ENCODE measurements around the gene NT5C3A. TPM values are rescaled to one million over a fixed set of nuclear protein-coding genes. Genes with fewer than 3 reads are reported as not detected.

Gene NT5C3A
- total and polyA plus RNA-seq, 9 of the 15 experiments (the other 6 are each of a cell fraction or from before 2014, with no cell fraction given) = 18.6 to 60.1 (median 40.0) TPM

GRCh38 chr7:33079096-33079495, 16.5 kb upstream of the NT5C3A start:
- no peak overlapping the region for H3K4me2 ChIP-seq (ENCODE audit: insufficient read depth, low read length)
- ChIA-PET POLR2A (no interaction called here), CTCF (ENCODE audit: low intra/inter-chr PET ratio) (no interaction called here)
- H2AFZ ChIP-seq (ENCODE audit: low read depth, low read length) = no peak overlapping the region
- no TSS peak for BruUV-seq (replicated peaks)
- intact Hi-C loops (cut with micrococcal nuclease) (no loop called here), in situ Hi-C loops (cut with MboI) (no loop called here)
- H3K9ac ChIP-seq (ENCODE audit: insufficient read depth in 1 of 2, low read depth in 2 of 2, low read length in 2 of 2) = no peak overlapping the region
- no peaks in the 10 kb centered on the region for H3K9me1 ChIP-seq (ENCODE audit: control insufficient read depth, insufficient read depth, low read length)
- H3K27ac ChIP-seq (ENCODE audit: extremely low read depth, low read depth, low read length) = no peak overlapping the region
- no peak overlapping the region for H3K4me3 ChIP-seq
- no peaks in the 10 kb centered on the region for H3K36me3 ChIP-seq (ENCODE audit: control insufficient read depth, insufficient read depth, low read length)
- no peaks in the 10 kb centered on the region for H3K4me1 ChIP-seq (replicated peaks in 1 of 2; ENCODE audit: control insufficient read depth in 2 of 2, insufficient read depth in 2 of 2, low read length in 2 of 2)
- WGBS (ENCODE audit: insufficient coverage, low coverage, missing lambda C conversion rate) = 30% methylated on average over 2 of the region's 2 CpGs
- TF ChIP-seq ZKSCAN8 (CRISPR knock-in tag; IDR thresholded peaks at IDR 0.05) = no peak
- TF ChIP-seq KDM1A (IDR thresholded peaks at IDR 0.05) = no peak
- no peak for TF ChIP-seq EZH2 (IDR thresholded peaks at IDR 0.05; ENCODE audit: borderline replicate concordance, low read depth, low read length)
- no peak for TF ChIP-seq MTA3 (IDR thresholded peaks at IDR 0.05; ENCODE audit: borderline replicate concordance)
- no peak for TF ChIP-seq XRCC4 (IDR thresholded peaks at IDR 0.05; ENCODE audit: extremely low read depth, insufficient read depth, insufficient read length)
- no peak for TF ChIP-seq ZNF717 (CRISPR knock-in tag; IDR thresholded peaks at IDR 0.05)
- TF ChIP-seq BCLAF1 (IDR thresholded peaks at IDR 0.05; ENCODE audit: borderline replicate concordance in 1 of 2, control insufficient read depth in 1 of 2, low read depth in 2 of 2, low read length in 1 of 2) = no peak
- no peak for TF ChIP-seq TAL1 (IDR thresholded peaks at IDR 0.05)
- TF ChIP-seq HNRNPLL (IDR thresholded peaks at IDR 0.05; ENCODE audit: low read depth, low read length, poor library complexity, severe bottlenecking) = no peak
- TF ChIP-seq SAFB2 (IDR thresholded peaks at IDR 0.05; ENCODE audit: borderline replicate concordance, low read depth, low read length, severe bottlenecking) = no peak
- TF ChIP-seq AFF4 (CRISPR knock-in tag; IDR thresholded peaks at IDR 0.05) = no peak
- TF ChIP-seq BRD4 (IDR thresholded peaks at IDR 0.05) = no peak
- no peak for TF ChIP-seq TFAM (CRISPR knock-in tag; conservative IDR thresholded peaks at IDR 0.05)
- no peak for TF ChIP-seq ZNF253 (CRISPR knock-in tag; conservative IDR thresholded peaks at IDR 0.05)
- no peak for TF ChIP-seq IRF9 (tag; IDR thresholded peaks at IDR 0.05)
- H4K20me1 ChIP-seq (replicated peaks; ENCODE audit: control insufficient read depth, insufficient read depth, low read length) = no peaks in the 10 kb centered on the region
- FAIRE-seq = no peak
- no peaks in the 10 kb centered on the region for H3K9me3 ChIP-seq (replicated peaks; ENCODE audit: control insufficient read depth, insufficient read depth, low read depth, low read length)
- H3K79me2 ChIP-seq (ENCODE audit: control insufficient read depth, insufficient read depth, low read length) = no peaks in the 10 kb centered on the region
- no peaks in the 10 kb centered on the region; a peak in 1 of 5 replicates for H3K27me3 ChIP-seq (ENCODE audit: control insufficient read depth in 2 of 2, insufficient read depth in 2 of 2, low read length in 2 of 2)
- no peak for DNase-seq (ENCODE audit: extremely low read depth in 1 of 4, low spot score in 3 of 4)
- ATAC-seq = no peak
